ENCODE results near the gene ADGRD2.

ADGRD2 gene

GRCh38 chr9:124447297-124447661 is 3.0 kb upstream of the ADGRD2 start:
- Histone ChIP-seq H2BK12ac (ENCODE audit: low read length) (no peak overlapping the region), H2AFZ (ENCODE audit: insufficient read depth, low read length, poor library complexity) (no peak overlapping the region), H3K4me3 (ENCODE audit: low read depth, low read length) (no peak overlapping the region), H4K8ac (ENCODE audit: low read depth, low read length) (no peak overlapping the region), H3K4me1 (ENCODE audit: control insufficient read depth in 1 of 2, insufficient read depth in 2 of 2, low read length in 2 of 2) (peaks cover 0 to 3% of the 10 kb centered on the region in 2 experiments), H3K4me2 (ENCODE audit: low read length) (no peak overlapping the region), H3K14ac (ENCODE audit: low read length) (no peak overlapping the region), H3K18ac (ENCODE audit: low read length) (no peak overlapping the region), H2BK120ac (ENCODE audit: insufficient read depth, low read length, poor library complexity) (no peak overlapping the region), H4K12ac (ENCODE audit: low read depth, low read length) (no peak overlapping the region), H3K36me3 (ENCODE audit: control insufficient read depth in 1 of 2, insufficient read depth in 2 of 2, low read length in 2 of 2) (no peaks in the 10 kb centered on the region), H3K79me2 (ENCODE audit: control insufficient read depth, insufficient read depth, low read length, poor library complexity) (no peaks in the 10 kb centered on the region), H3K79me1 (ENCODE audit: low read length) (no peaks in the 10 kb centered on the region), H3K4ac (ENCODE audit: low read depth, low read length) (no peak overlapping the region), H2BK5ac (ENCODE audit: low read depth, low read length, poor library complexity) (no peak overlapping the region), H3K9ac (ENCODE audit: low read length) (no peak overlapping the region), H3K23ac (ENCODE audit: low read length) (no peak overlapping the region), H3K27ac (ENCODE audit: low read depth, low read length) (no peak overlapping the region), H3K27me3 (ENCODE audit: insufficient read depth, low read length) (peaks cover 9% of the 10 kb centered on the region), H4K91ac (ENCODE audit: low read depth, low read length) (no peak overlapping the region), H2AK5ac (ENCODE audit: low read length) (no peak overlapping the region), H3K9me3 (ENCODE audit: insufficient read depth, low read depth, low read length) (peaks cover 2% of the 10 kb centered on the region)
- no peak for DNase-seq
- WGBS (ENCODE audit: extremely low coverage, insufficient coverage, insufficient read length) = no CpG with 5 or more reads among the region's 4 CpGs

- Histone ChIP-seq H3K79me2 (ENCODE audit: control insufficient read depth, insufficient read depth, low read length, poor library complexity) (no peaks in the 10 kb centered on the region), H3K4me1 (ENCODE audit: control insufficient read depth in 1 of 2, insufficient read depth in 2 of 2, low read length in 2 of 2) (peaks cover 0 to 3% of the 10 kb centered on the region in 2 experiments), H3K79me1 (ENCODE audit: low read length) (no peaks in the 10 kb centered on the region), H3K9ac (ENCODE audit: low read length) (no peak overlapping the region), H2BK5ac (ENCODE audit: low read depth, low read length, poor library complexity) (no peak overlapping the region), H4K12ac (ENCODE audit: low read depth, low read length) (no peak overlapping the region), H3K9me3 (ENCODE audit: insufficient read depth, low read depth, low read length) (peaks cover 5% of the 10 kb centered on the region), H3K36me3 (ENCODE audit: control insufficient read depth in 1 of 2, insufficient read depth in 2 of 2, low read length in 2 of 2) (no peaks in the 10 kb centered on the region), H3K14ac (ENCODE audit: low read length) (no peak overlapping the region), H2BK120ac (ENCODE audit: insufficient read depth, low read length, poor library complexity) (no peak overlapping the region), H3K18ac (ENCODE audit: low read length) (no peak overlapping the region), H3K4me3 (ENCODE audit: low read depth, low read length) (no peak overlapping the region), H3K27ac (ENCODE audit: low read depth, low read length) (no peak overlapping the region), H3K4ac (ENCODE audit: low read depth, low read length) (no peak overlapping the region), H4K8ac (ENCODE audit: low read depth, low read length) (no peak overlapping the region), H3K23ac (ENCODE audit: low read length) (no peak overlapping the region), H2AFZ (ENCODE audit: insufficient read depth, low read length, poor library complexity) (no peak overlapping the region), H3K27me3 (ENCODE audit: insufficient read depth, low read length) (peaks cover 12% of the 10 kb centered on the region), H3K4me2 (ENCODE audit: low read length) (no peak overlapping the region), H4K91ac (ENCODE audit: low read depth, low read length) (no peak overlapping the region), H2AK5ac (ENCODE audit: low read length) (no peak overlapping the region), H2BK12ac (ENCODE audit: low read length) (no peak overlapping the region)
- WGBS (ENCODE audit: extremely low coverage, insufficient coverage, insufficient read length) = no CpG with 5 or more reads among the region's 7 CpGs
- DNase-seq = no peak
Observed at GRCh38 chr9:124448019-124448418, 2.2 kb upstream of the ADGRD2 start.

GRCh38 chr9:124449381-124450151 is 685 bp upstream of the ADGRD2 start:
- no peak overlapping the region for H3K4me2 ChIP-seq (ENCODE audit: low read length)
- H4K8ac ChIP-seq (ENCODE audit: low read depth, low read length) = no peak overlapping the region
- no peaks in the 10 kb centered on the region for H3K79me2 ChIP-seq (ENCODE audit: control insufficient read depth, insufficient read depth, low read length, poor library complexity)
- no peak for DNase-seq
- no peak overlapping the region for H3K27ac ChIP-seq (ENCODE audit: low read depth, low read length)
- H4K91ac ChIP-seq (ENCODE audit: low read depth, low read length) = no peak overlapping the region
- no peak overlapping the region for H3K4ac ChIP-seq (ENCODE audit: low read depth, low read length)
- no peak overlapping the region for H3K4me3 ChIP-seq (ENCODE audit: low read depth, low read length)
- no peak overlapping the region for H3K18ac ChIP-seq (ENCODE audit: low read length)
- H3K9ac ChIP-seq (ENCODE audit: low read length) = no peak overlapping the region
- H3K36me3 ChIP-seq (ENCODE audit: control insufficient read depth in 1 of 2, insufficient read depth in 2 of 2, low read length in 2 of 2) = no peaks in the 10 kb centered on the region
- peaks cover 16% of the 10 kb centered on the region for H3K27me3 ChIP-seq (ENCODE audit: insufficient read depth, low read length)
- H3K14ac ChIP-seq (ENCODE audit: low read length) = no peak overlapping the region
- H2BK5ac ChIP-seq (ENCODE audit: low read depth, low read length, poor library complexity) = no peak overlapping the region
- H3K9me3 ChIP-seq (ENCODE audit: insufficient read depth, low read depth, low read length) = peaks cover 7% of the 10 kb centered on the region
- no peak overlapping the region for H2AFZ ChIP-seq (ENCODE audit: insufficient read depth, low read length, poor library complexity)
- no peak overlapping the region for H2BK12ac ChIP-seq (ENCODE audit: low read length)
- H3K4me1 ChIP-seq (ENCODE audit: control insufficient read depth in 1 of 2, insufficient read depth in 2 of 2, low read length in 2 of 2) = peaks cover 0 to 4% of the 10 kb centered on the region in 2 experiments
- no peak overlapping the region for H2AK5ac ChIP-seq (ENCODE audit: low read length)
- WGBS (ENCODE audit: extremely low coverage, insufficient coverage, insufficient read length) = no CpG with 5 or more reads among the region's 13 CpGs
- no peaks in the 10 kb centered on the region for H3K79me1 ChIP-seq (ENCODE audit: low read length)
- H4K12ac ChIP-seq (ENCODE audit: low read depth, low read length) = no peak overlapping the region
- no peak overlapping the region for H2BK120ac ChIP-seq (ENCODE audit: insufficient read depth, low read length, poor library complexity)
- no peak overlapping the region for H3K23ac ChIP-seq (ENCODE audit: low read length)

- Histone ChIP-seq H3K4me3 (ENCODE audit: low read depth, low read length) (no peak overlapping the region), H3K27me3 (ENCODE audit: insufficient read depth, low read length) (peaks cover 16% of the 10 kb centered on the region), H3K4ac (ENCODE audit: low read depth, low read length) (no peak overlapping the region), H3K36me3 (ENCODE audit: control insufficient read depth in 1 of 2, insufficient read depth in 2 of 2, low read length in 2 of 2) (no peaks in the 10 kb centered on the region), H3K18ac (ENCODE audit: low read length) (no peak overlapping the region), H2BK5ac (ENCODE audit: low read depth, low read length, poor library complexity) (no peak overlapping the region), H2AK5ac (ENCODE audit: low read length) (no peak overlapping the region), H2AFZ (ENCODE audit: insufficient read depth, low read length, poor library complexity) (no peak overlapping the region), H3K27ac (ENCODE audit: low read depth, low read length) (no peak overlapping the region), H3K23ac (ENCODE audit: low read length) (peak overlapping the region; percentile 66), H2BK120ac (ENCODE audit: insufficient read depth, low read length, poor library complexity) (no peak overlapping the region), H4K8ac (ENCODE audit: low read depth, low read length) (no peak overlapping the region), H3K14ac (ENCODE audit: low read length) (no peak overlapping the region), H3K79me1 (ENCODE audit: low read length) (no peaks in the 10 kb centered on the region), H3K4me2 (ENCODE audit: low read length) (peak overlapping the region; percentile 53), H3K9me3 (ENCODE audit: insufficient read depth, low read depth, low read length) (peaks cover 7% of the 10 kb centered on the region), H4K12ac (ENCODE audit: low read depth, low read length) (no peak overlapping the region), H3K9ac (ENCODE audit: low read length) (no peak overlapping the region), H2BK12ac (ENCODE audit: low read length) (no peak overlapping the region), H3K79me2 (ENCODE audit: control insufficient read depth, insufficient read depth, low read length, poor library complexity) (no peaks in the 10 kb centered on the region), H3K4me1 (ENCODE audit: control insufficient read depth in 1 of 2, insufficient read depth in 2 of 2, low read length in 2 of 2) (peaks cover 0 to 4% of the 10 kb centered on the region in 2 experiments), H4K91ac (ENCODE audit: low read depth, low read length) (no peak overlapping the region)
- DNase-seq = no peak
- no CpG with 5 or more reads among the region's 19 CpGs for WGBS (ENCODE audit: extremely low coverage, insufficient coverage, insufficient read length)
Observed at GRCh38 chr9:124450931-124451661, 845 bp downstream of the ADGRD2 start.
